Ovary (tissue), 3 donors: Measurements from ENCODE around the gene CLRN1.

Experiments
- EP300 ChIP-seq: sonication (generic); formaldehyde crosslinking; IDR thresholded peaks from one replicate; pipeline ENCODE4 v1.6.1; 2017; ENCODE audit warnings: antibody characterized with exemption
- POLR2A ChIP-seq: fragments of 450-650 bp; IDR thresholded peaks from one replicate; pipeline ENCODE4 v1.6.1; 2017; ENCODE audit warnings: antibody characterized with exemption, mild to moderate bottlenecking, moderate library complexity
- TF ChIP-seq, protein P1 (sequence below), 3 donors: fragments of 450-650 bp in 2 of 3; fragments of 200-600 bp in 1 of 3; IDR thresholded peaks; one replicate each; pipeline versions ENCODE4 v1.5.1 to v1.8.0; 2016 to 2022; ENCODE audit warnings: antibody characterized with exemption in 3 of 3, mild to moderate bottlenecking in 1 of 3
- donor health status: DM: no; HTN: no; CAD: no.

DNA sequence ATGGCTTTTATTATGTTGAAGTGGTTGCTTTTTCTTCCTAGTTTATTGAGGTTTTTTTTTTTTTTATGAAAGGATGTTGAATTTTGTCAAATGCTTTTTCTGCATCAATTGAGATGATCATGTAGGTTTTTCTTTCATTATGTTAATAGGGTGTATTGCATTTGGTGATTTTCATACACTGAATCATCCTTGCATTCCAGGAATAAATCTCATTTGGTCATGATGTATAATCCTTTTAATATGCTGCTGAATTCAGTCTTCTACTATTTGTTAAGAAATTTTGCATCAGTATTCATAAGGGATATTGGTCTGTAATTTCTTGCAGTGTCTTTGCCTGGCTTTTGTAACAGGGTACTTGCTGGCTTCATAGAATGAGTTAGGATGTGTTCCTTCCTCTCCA is 11.5 kb upstream of the CLRN1 start:
- no peak for TF ChIP-seq POLR2A
- TF ChIP-seq, protein P1, sequence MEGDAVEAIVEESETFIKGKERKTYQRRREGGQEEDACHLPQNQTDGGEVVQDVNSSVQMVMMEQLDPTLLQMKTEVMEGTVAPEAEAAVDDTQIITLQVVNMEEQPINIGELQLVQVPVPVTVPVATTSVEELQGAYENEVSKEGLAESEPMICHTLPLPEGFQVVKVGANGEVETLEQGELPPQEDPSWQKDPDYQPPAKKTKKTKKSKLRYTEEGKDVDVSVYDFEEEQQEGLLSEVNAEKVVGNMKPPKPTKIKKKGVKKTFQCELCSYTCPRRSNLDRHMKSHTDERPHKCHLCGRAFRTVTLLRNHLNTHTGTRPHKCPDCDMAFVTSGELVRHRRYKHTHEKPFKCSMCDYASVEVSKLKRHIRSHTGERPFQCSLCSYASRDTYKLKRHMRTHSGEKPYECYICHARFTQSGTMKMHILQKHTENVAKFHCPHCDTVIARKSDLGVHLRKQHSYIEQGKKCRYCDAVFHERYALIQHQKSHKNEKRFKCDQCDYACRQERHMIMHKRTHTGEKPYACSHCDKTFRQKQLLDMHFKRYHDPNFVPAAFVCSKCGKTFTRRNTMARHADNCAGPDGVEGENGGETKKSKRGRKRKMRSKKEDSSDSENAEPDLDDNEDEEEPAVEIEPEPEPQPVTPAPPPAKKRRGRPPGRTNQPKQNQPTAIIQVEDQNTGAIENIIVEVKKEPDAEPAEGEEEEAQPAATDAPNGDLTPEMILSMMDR (IDR thresholded peaks at IDR 0.05) = no peak
- no peak for TF ChIP-seq EP300
